ENCODE results near the gene CERS6.

CERS6 gene

DNA sequence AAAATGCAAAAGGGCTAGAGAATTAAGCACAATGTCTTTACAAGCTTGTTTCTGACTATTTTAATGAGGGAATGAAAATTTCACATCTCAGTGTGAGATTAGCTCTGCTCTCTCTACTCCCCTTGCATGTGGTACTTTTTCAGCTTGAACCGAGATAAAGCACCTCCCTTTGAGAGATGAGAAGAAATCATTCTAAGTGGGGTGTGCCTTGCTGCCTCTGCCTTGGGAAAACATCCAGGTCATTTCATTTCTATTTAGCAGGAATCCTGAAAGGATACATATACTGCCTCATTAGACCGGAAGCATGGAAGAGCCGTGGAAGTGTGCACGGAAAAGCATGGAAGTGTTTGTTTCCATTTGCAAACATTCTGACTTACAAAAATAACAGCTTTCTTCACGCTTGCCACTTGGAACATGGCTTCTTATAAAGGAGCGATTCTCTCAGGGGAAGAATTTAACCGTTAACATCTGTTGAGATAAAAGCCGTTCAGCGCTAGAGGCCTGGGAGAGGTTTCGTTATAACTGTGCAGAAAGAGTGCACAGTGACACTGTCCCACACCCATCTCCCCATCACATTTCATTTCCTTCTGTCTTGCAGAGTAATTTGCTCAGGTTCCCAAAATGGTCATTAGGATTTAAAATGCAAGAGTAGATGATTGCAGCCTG, 363.1 kb downstream of the CERS6 start:
- DNase-seq (ENCODE audit: extremely low read depth in 1 of 2, low read depth in 1 of 2), result no peak

DNA sequence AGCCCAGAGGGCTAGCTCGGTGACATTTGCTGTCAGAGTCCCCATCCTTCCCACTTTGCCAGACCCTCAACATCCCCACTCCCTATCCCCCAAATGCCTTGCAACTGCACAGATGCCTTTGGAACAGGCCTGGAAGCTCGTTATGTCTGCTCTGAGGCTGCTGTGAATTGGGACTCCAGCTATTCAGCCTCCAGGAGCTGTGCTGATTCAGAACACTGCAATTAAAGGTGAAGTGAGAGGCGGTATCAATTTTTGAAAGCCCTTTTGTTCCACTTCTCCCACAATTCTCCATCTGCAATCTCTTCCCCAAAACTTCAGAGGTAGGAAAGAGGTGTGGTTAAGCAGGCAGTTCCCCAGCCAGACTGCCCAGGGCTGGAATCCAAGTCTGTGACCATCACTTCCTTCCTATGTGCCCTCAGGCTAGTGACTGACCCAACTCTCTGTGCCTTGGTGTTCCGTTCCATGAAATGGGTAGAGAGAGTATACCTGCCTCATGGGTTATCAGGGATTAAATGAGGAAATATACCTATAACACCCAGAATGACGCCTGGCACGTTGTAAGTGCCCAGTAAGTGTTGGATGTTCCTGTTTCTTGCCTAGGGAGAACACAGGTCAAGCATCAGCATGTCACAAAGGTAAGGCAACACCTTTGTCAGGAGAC, 363.9 kb downstream of the CERS6 start:
- DNase-seq (ENCODE audit: extremely low read depth in 1 of 2, low read depth in 1 of 2), result no peak

DNA sequence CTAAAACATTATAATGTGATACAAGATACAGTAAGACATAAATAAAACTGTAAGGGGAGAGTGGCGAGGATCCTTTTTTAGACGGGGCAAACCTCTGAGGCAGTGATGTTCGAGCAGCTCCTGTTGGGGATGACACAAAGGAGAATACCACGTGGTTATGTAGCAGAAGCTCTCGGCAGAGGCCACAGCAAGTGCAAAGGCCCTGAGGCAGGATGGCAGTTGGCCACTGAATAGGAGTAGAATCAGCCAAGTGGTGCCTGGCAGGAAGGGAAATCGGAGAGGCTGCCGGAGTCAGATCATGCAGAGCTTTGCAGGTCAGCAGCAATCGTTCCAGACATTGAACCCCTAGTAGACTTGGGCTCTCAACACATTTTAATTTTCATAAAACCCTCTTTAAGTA, 365.5 kb downstream of the CERS6 start:
- no peak for DNase-seq (ENCODE audit: extremely low read depth in 1 of 2, low read depth in 1 of 2)

DNA sequence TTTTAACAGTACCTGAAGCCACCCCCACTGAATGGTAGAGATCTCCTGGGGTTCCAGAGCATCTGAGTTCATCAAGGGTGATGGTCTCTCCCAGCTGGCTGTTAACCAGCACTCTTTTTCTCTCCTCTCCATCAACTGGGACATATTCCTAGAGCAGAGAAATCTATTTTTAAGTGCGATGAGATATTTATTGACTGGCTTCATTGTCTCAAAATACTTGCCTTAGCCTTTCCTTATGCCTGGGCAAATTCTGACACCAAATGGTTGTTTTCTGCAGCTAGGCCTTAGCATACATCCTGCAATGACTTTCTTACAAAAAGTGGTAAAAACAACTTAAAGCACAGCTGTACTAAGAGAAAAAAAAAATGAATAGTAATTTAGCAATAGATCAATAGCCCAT, 365.9 kb downstream of the CERS6 start:
- no peak for DNase-seq (ENCODE audit: extremely low read depth in 1 of 2, low read depth in 1 of 2)

All from stimulated activated CD8-positive, alpha-beta memory T cell treated with anti-CD3 and anti-CD28 coated beads, Interleukin-7, amount 100 ng/mL, for 48 hours (primary cell).